OCI-LY7 (cell line): ENCODE results near the gene FOXN3.

ENCODE experiments used
- CTCF ChIP-seq: fragments of 200-600 bp; sonication (generic); conservative IDR thresholded peaks from 2 replicates; pipeline ENCODE4 v1.5.1; 2014; ENCODE audit warnings: mild to moderate bottlenecking, antibody characterized with exemption, low read length, moderate library complexity, mixed read lengths
- EZH2phosphoT487 ChIP-seq: fragments of 200-600 bp; sonication (generic); IDR thresholded peaks from 2 replicates; pipeline ENCODE4 v1.6.1; 2018; ENCODE audit warnings: low read depth, borderline replicate concordance, mild to moderate bottlenecking, mixed run types, antibody characterized with exemption, low read length, moderate library complexity, mixed read lengths

- TF ChIP-seq CTCF (no peak), EZH2phosphoT487 (no peak)
Measured at GRCh38 chr14:89366864-89367778, 49.9 kb downstream of the FOXN3 start.
